HepG2 (cell line): Measurements from ENCODE around the gene LYZ. TPM values are rescaled to one million over a fixed set of nuclear protein-coding genes. Genes with fewer than 3 reads are reported as not detected.

ENCODE experiments used
- UBTF ChIP-seq: sonication (generic); formaldehyde crosslinking; IDR thresholded peaks from 2 replicates; pipeline ENCODE4 v1.4.0; 2020; ENCODE audit warnings: mild to moderate bottlenecking, missing genetic modification reagents
- ZBTB38 ChIP-seq: sonication (generic); formaldehyde crosslinking; IDR thresholded peaks from 2 replicates; pipeline ENCODE4 v1.5.1; 2020; ENCODE audit warnings: mild to moderate bottlenecking, missing genetic modification reagents
- ZNF20 ChIP-seq: sonication (generic); formaldehyde crosslinking; IDR thresholded peaks from 2 replicates; pipeline ENCODE4 v1.4.0; 2020; ENCODE audit warnings: mild to moderate bottlenecking, moderate library complexity, missing genetic modification reagents
- ZNF780A ChIP-seq: sonication (generic); formaldehyde crosslinking; IDR thresholded peaks from 2 replicates; pipeline ENCODE4 v1.8.0; 2022; ENCODE audit warnings: mild to moderate bottlenecking, missing genetic modification reagents, moderate library complexity
- polyA plus RNA-seq, 8 experiments: library from polyadenylated mRNA; depleted of rRNA in 3 of 8; stranded (reverse) in 7 of 8; unstranded in 1 of 8; fragments of >200 nt; fragmentation: Illumina TruSeq in 4 of 8; extraction: Trizol in 4 of 8; gene quantifications; 2 replicates each; pipeline versions ENCODE4 v1.2.1 to v1.2.3, GENCODE V29; 2011 to 2016; ENCODE audit warnings: low read depth in 4 of 8, missing spikeins in 1 of 8, mixed read lengths in 1 of 8; ENCODE audit not compliant: insufficient read depth in 1 of 8
- total RNA-seq, 5 experiments: library from RNA; depleted of rRNA; stranded (reverse); fragments of >200 nt; fragmentation: Illumina TruSeq; extraction: Trizol; gene quantifications; 2 replicates each; pipeline ENCODE4 v1.2.3, GENCODE V29; 2016; ENCODE audit warnings: low read depth in 1 of 5
- TF ChIP-seq, protein P1 (sequence below), 2 experiments: fragments of 450-650 bp in 1 of 2; sonication (generic) in 1 of 2; formaldehyde crosslinking in 1 of 2; IDR thresholded peaks; 2 replicates each; pipeline versions ENCODE4 v1.6.1 to v1.8.0; 2016 to 2022; ENCODE audit warnings: antibody characterized with exemption in 1 of 2, mild to moderate bottlenecking in 1 of 2, missing genetic modification reagents in 1 of 2
- TF ChIP-seq, protein P2 (sequence below), 2 experiments: IDR thresholded peaks; 2 replicates each; pipeline ENCODE4 v1.6.1; 2011 to 2012; ENCODE audit warnings: low read length in 2 of 2, borderline replicate concordance in 1 of 2, low read depth in 1 of 2, mild to moderate bottlenecking in 1 of 2, moderate library complexity in 1 of 2

Gene LYZ
- total and polyA plus RNA-seq, 2 of the 13 experiments (the other 11 are each of a cell fraction or from before 2014, with no cell fraction given), result 1,788 to 2,054 TPM

- peak; percentile 58; the same call in 1 of the 2 replicates for TF ChIP-seq UBTF (CRISPR knock-in tag)
- TF ChIP-seq ZNF20 (CRISPR knock-in tag), result no peak; the same call in 1 of the 2 replicates
- 0 out of 2 replicates have a peak, but pooled peaks have one; percentile 42 for TF ChIP-seq ZBTB38 (CRISPR knock-in tag)
- TF ChIP-seq ZNF780A, result no peak
- TF ChIP-seq, protein P1, sequence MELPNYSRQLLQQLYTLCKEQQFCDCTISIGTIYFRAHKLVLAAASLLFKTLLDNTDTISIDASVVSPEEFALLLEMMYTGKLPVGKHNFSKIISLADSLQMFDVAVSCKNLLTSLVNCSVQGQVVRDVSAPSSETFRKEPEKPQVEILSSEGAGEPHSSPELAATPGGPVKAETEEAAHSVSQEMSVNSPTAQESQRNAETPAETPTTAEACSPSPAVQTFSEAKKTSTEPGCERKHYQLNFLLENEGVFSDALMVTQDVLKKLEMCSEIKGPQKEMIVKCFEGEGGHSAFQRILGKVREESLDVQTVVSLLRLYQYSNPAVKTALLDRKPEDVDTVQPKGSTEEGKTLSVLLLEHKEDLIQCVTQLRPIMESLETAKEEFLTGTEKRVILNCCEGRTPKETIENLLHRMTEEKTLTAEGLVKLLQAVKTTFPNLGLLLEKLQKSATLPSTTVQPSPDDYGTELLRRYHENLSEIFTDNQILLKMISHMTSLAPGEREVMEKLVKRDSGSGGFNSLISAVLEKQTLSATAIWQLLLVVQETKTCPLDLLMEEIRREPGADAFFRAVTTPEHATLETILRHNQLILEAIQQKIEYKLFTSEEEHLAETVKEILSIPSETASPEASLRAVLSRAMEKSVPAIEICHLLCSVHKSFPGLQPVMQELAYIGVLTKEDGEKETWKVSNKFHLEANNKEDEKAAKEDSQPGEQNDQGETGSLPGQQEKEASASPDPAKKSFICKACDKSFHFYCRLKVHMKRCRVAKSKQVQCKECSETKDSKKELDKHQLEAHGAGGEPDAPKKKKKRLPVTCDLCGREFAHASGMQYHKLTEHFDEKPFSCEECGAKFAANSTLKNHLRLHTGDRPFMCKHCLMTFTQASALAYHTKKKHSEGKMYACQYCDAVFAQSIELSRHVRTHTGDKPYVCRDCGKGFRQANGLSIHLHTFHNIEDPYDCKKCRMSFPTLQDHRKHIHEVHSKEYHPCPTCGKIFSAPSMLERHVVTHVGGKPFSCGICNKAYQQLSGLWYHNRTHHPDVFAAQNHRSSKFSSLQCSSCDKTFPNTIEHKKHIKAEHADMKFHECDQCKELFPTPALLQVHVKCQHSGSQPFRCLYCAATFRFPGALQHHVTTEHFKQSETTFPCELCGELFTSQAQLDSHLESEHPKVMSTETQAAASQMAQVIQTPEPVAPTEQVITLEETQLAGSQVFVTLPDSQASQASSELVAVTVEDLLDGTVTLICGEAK (IDR thresholded peaks at IDR 0.05), result no peak
- TF ChIP-seq, protein P1 (CRISPR knock-in tag; IDR thresholded peaks at IDR 0.05), result peak; percentile 37; the same call in 1 of the 2 replicates
- TF ChIP-seq, protein P2, sequence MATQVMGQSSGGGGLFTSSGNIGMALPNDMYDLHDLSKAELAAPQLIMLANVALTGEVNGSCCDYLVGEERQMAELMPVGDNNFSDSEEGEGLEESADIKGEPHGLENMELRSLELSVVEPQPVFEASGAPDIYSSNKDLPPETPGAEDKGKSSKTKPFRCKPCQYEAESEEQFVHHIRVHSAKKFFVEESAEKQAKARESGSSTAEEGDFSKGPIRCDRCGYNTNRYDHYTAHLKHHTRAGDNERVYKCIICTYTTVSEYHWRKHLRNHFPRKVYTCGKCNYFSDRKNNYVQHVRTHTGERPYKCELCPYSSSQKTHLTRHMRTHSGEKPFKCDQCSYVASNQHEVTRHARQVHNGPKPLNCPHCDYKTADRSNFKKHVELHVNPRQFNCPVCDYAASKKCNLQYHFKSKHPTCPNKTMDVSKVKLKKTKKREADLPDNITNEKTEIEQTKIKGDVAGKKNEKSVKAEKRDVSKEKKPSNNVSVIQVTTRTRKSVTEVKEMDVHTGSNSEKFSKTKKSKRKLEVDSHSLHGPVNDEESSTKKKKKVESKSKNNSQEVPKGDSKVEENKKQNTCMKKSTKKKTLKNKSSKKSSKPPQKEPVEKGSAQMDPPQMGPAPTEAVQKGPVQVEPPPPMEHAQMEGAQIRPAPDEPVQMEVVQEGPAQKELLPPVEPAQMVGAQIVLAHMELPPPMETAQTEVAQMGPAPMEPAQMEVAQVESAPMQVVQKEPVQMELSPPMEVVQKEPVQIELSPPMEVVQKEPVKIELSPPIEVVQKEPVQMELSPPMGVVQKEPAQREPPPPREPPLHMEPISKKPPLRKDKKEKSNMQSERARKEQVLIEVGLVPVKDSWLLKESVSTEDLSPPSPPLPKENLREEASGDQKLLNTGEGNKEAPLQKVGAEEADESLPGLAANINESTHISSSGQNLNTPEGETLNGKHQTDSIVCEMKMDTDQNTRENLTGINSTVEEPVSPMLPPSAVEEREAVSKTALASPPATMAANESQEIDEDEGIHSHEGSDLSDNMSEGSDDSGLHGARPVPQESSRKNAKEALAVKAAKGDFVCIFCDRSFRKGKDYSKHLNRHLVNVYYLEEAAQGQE (IDR thresholded peaks at IDR 0.05; ENCODE audit: borderline replicate concordance in 1 of 2, low read depth in 1 of 2, low read length in 2 of 2), result peak in 1 of 2 experiments; percentile 82; a peak in 2 of 4 replicates
Observed at GRCh38 chr12:69348162-69348938, at the start of gene LYZ (continued).
